Left kidney (tissue), 2 donors: ENCODE results near the gene FMN1. TPM values are rescaled to one million over a fixed set of nuclear protein-coding genes. Genes with fewer than 3 reads are reported as not detected.
"Not testable (repeated sequence)": the region's sequence is repeated elsewhere in the genome, so short reads cannot be mapped to it uniquely, and the experiment has no call there.

Experiments
- DNase-seq: peaks from one replicate; pipeline ENCODE4 v3.0.0-alpha.2; 2013
- polyA plus RNA-seq: library from polyadenylated mRNA; unstranded; fragments of 120-200 nt; gene quantifications from one replicate; pipeline ENCODE4 v1.2.1, GENCODE V29; 2013; ENCODE audit not compliant: insufficient read length

The FMN1 gene
- polyA plus RNA-seq, 1 donor, result 23.1 TPM

DNA sequence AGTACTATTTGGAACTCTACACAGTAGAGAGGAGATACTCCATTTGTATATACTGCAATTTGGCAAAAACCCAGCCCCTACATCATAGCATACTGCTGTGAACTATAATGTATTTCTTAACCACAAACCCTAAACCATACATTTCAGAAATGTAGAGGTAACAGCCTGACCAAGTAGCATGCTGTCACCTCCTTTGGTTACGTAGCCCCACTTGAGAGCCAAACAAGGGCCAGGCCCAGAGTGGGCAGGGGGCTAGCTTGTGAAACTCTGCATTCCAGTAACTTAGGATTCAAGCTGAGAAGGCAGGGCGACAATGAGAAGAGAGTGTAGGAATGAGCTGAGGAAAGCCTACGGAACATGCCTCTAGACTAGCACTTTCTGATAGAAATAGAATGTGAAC, 340.9 kb downstream of the FMN1 start:
- no peak for DNase-seq

DNA sequence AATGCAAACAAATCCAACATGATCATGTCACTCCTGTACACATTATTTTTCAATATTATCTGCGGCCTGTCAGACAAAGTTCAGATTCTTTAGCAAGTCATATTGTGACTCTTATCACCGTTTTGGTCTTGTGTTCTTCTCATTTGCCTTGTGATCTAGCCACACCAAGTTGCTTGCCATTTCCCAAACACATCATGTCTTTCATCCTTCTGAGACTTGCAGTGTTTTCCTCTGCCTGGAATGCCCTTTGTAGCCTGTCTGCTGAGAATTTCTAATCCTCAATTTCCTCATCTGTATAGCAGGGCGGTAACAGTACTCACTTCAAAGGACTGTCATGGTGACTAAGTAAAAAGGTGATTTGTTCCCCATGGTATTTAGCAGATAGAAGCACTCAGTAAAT, 341.7 kb downstream of the FMN1 start:
- no peak for DNase-seq

DNA sequence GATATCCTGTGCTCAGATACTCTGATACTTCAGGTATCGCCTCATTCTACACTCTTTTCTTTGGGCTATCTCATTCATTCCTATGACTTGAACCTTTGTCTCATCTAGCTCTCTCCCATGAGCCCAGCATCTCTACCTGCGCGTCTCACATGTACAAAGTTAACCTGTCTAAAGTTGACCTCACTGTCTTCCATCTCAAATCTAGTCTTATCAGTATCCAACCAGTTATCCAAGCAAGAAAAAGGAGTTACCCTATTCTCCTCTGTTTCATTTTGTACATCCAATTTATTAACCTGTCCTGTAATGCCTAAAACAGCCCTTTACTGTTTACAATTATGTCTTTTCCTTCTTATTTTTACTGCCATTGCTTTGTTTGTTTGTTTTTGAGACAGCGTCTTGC, 342.5 kb downstream of the FMN1 start:
- no peak for DNase-seq

- no peak for DNase-seq
Observed at GRCh38 chr15:32851572-32851971, 342.9 kb downstream of the FMN1 start.

- no peak for DNase-seq
Observed at GRCh38 chr15:32849769-32850668, 344.5 kb downstream of the FMN1 start.

GRCh38 chr15:32846671-32847070, 347.8 kb downstream of the FMN1 start:
- DNase-seq, result not testable (repeated sequence)

DNA sequence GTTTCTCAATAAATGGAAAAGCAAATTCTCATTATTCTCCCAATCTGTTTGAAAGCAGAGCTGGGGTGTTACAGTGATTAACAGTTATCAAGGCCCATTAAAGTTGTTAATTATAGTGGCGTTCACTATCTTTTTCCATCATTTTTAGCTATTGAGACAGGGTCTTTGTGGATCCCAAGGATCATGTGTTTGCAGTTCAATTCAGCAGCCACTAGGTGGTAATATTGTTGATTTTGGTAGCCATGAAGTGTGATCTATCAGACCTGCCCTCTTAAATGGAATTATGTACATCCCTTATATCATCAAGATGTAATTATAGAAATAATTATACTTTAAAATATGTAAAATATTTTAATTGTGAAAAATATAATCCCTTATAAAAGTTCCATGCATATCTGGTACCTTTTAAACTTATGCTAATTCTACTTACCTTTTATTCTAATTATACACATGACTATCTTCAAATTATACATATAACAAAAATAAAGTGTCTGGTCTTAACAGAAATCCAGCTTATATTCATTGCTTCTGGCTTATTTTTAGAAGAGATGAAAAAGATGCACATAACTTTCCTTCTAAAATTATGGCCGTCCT, 350.3 kb downstream of the FMN1 start:
- DNase-seq, result no peak

DNA sequence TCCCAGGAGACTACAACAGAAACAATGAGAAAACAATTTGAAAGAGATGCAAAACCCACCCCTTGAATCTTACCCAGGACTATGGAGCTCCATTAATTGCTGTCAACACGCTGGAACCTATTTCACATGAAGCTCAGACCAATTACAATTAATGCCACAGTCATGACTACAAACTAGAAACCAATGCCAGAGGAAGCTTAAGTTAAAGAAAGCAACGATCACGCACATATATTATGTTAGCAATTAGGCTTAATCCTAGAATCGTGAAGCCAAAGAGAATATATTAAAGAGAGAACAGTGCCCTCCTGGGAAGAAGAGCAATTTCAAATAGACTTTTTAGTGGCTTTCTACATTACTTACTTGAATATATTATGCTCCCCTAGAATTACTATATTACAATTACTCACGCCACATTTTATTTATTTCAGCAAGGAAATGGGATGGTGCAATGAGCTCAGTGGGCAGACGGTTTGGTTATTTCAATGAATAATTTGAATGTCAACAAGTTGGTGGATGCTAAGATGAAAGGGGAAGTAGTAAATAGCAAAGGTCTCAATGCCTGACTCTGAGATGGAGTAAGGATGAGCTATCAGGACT, 351.2 kb downstream of the FMN1 start:
- no peak for DNase-seq

DNA sequence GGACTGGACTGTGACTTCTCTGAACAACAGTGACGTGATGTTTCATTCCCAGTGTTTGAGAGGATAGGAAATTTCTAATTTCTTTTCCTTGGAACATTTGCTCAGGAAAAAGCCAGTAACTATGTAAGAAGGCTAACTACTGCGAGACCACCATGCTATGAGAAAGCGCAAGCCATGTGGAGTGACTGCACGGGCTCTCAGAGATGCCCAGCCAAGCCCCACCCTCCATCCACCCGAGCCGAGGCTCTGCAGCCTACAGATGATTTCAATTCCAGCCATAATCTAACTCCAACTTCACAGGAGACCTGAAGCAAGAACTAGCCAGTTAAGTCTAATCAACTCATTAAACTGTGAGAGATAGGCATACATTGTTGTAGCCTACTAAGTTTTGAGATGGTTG, 352.4 kb downstream of the FMN1 start:
- DNase-seq, result no peak

- no peak for DNase-seq
Observed at GRCh38 chr15:32840507-32841245, 353.8 kb downstream of the FMN1 start.

- no peak for DNase-seq
Observed at GRCh38 chr15:32838820-32839219, 355.7 kb downstream of the FMN1 start.

DNA sequence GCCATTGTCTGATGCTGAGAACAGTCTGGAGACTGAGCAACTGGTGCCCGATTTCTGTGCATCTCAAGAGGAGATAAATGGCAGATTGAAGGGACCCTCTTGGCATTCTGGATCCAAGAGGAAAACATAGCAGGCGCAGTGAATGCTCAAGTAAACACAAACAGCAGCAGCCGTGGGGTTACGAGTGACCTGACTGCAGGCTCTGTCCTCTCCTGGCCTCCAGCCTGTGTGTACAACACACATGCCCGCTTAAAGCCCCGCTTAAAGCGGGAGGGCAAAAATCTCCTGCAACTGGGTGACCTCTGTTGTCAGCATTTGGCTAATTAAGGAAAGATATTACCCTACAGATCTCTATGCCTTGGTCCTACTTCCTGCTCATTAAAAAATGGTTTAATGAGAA, 356.2 kb downstream of the FMN1 start:
- no peak for DNase-seq

- no peak for DNase-seq
Observed at GRCh38 chr15:32837935-32838334, 356.6 kb downstream of the FMN1 start.

GRCh38 chr15:32834156-32834555, 360.4 kb downstream of the FMN1 start:
- DNase-seq, result no peak

- DNase-seq, result no peak
Observed at GRCh38 chr15:32833379-32833821, 361.1 kb downstream of the FMN1 start.

- DNase-seq, result no peak
Observed at GRCh38 chr15:32831485-32831884, 363.0 kb downstream of the FMN1 start.

- no peak for DNase-seq
Observed at GRCh38 chr15:32830241-32830640, 364.3 kb downstream of the FMN1 start.

DNA sequence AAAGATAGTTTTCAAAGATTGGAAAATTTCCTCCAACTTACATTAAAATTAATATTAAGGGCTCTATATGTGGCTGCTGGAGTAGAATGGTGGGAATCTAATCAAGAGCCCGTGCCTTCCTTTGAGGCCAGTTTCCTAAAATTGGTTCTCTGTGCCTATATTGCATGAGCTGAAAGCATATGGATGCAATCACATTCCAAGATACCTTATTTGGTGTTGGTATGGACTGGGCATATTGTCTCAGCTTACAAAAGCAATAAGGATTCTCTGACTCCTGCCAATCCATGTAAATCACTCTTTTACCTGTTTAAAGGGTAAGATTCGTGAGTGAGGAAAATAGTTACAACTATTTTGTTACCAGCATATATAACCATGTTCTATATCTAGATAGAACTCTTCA, 365.1 kb downstream of the FMN1 start:
- DNase-seq, result no peak

GRCh38 chr15:32828507-32829186, 365.9 kb downstream of the FMN1 start:
- no peak for DNase-seq

DNA sequence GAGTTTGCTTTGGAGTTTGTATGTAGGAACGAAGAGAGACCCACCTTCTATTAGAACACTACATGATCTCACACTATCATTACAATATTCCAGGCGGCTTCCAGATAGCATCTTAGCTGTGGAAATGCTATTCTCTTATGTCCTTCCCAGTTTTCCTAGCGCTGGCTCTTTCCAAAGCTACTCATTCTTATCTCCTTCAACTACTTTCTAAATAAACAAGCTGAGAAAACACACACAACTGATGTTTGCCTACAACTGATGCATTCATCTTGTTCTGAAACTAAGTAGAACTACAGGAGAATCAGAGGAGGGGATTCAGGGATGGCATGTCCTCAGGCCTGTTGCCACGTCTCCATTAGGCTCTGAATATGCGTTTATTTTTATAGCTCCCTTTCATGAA, 367.8 kb downstream of the FMN1 start:
- no peak for DNase-seq

- no peak for DNase-seq
Observed at GRCh38 chr15:32825219-32825618, 369.3 kb downstream of the FMN1 start.

- no peak for DNase-seq
Observed at GRCh38 chr15:32824777-32825176, 369.7 kb downstream of the FMN1 start.
